Stomach (tissue), 9 donors: ENCODE data around the gene COL25A1. TPM values are rescaled to one million over a fixed set of nuclear protein-coding genes. Genes with fewer than 3 reads are reported as not detected.
"Not testable (repeated sequence)": the region's sequence is repeated elsewhere in the genome, so short reads cannot be mapped to it uniquely, and the experiment has no call there.

ENCODE experiments used
- DNase-seq, 2 donors: peaks; one replicate each; pipeline versions ENCODE4 v3.0.0 to v3.0.0-alpha.2; 2013 to 2019
- H3K27ac ChIP-seq, 5 donors: fragments of 200-600 bp in 4 of 5; sonication (generic) in 4 of 5; one replicate each; pipeline ENCODE4 v1.5.1; 2013 to 2019; ENCODE audit warnings: mild to moderate bottlenecking in 1 of 5, moderate library complexity in 1 of 5
- H3K27me3 ChIP-seq, 3 donors: fragments of 200-600 bp; sonication (generic); one replicate each; pipeline ENCODE4 v1.5.1; 2017 to 2019; ENCODE audit warnings: mixed run types in 1 of 3
- H3K36me3 ChIP-seq, 4 donors: fragments of 200-600 bp; sonication (generic); 1 replicate in 3 of 4; 2 replicates in 1 of 4; pipeline ENCODE4 v1.5.1; 2016 to 2019
- H3K4me1 ChIP-seq, 4 donors: fragments of 200-600 bp; sonication (generic); one replicate each; pipeline ENCODE4 v1.5.1; 2016 to 2019
- H3K4me3 ChIP-seq, 4 donors: fragments of 200-600 bp; sonication (generic) in 3 of 4; one replicate each; pipeline ENCODE4 v1.5.1; 2016 to 2019; ENCODE audit warnings: mild to moderate bottlenecking in 1 of 4
- H3K9me3 ChIP-seq, 4 donors: fragments of 200-600 bp; sonication (generic); one replicate each; pipeline ENCODE4 v1.5.1; 2016 to 2019
- CTCF ChIP-seq, 7 experiments: fragments of 450-650 bp in 4 of 7; fragments of 200-600 bp in 3 of 7; sonication (generic) in 3 of 7; IDR thresholded peaks; one replicate each; pipeline ENCODE4 v1.5.1; 2016 to 2019; ENCODE audit warnings: antibody characterized with exemption in 7 of 7, control low read depth in 2 of 7, mild to moderate bottlenecking in 1 of 7
- EP300 ChIP-seq: sonication (generic); formaldehyde crosslinking; IDR thresholded peaks from one replicate; pipeline ENCODE4 v1.6.1; 2017; ENCODE audit warnings: antibody characterized with exemption
- POLR2A ChIP-seq, 4 donors: fragments of 450-650 bp; IDR thresholded peaks; one replicate each; pipeline ENCODE4 v1.6.1; 2016; ENCODE audit warnings: antibody characterized with exemption in 4 of 4, control low read depth in 2 of 4, mild to moderate bottlenecking in 1 of 4, moderate library complexity in 1 of 4
- POLR2AphosphoS5 ChIP-seq, 3 donors: sonication (generic); formaldehyde crosslinking; IDR thresholded peaks; one replicate each; pipeline ENCODE4 v1.6.1; 2016; ENCODE audit warnings: antibody characterized with exemption in 3 of 3
- WGBS, 5 donors: extraction: QIAGEN DNeasy Blood & Tissue Kit in 3 of 5; methylation state at CpG; one replicate each; pipeline versions ENCODE4 v1.1.5 to v1.1.7; 2013 to 2018; 5-methylcytosine and 5-hydroxymethylcytosine counted together
- intact Hi-C: fragments of 100-400 bp; cut with DNase I; formaldehyde crosslinking; loops from one replicate; pipeline ENCODE4 v1.15.1; 2023; ENCODE audit warnings: low total_unique reads
- polyA plus RNA-seq, 3 donors: library from polyadenylated mRNA; stranded (reverse); fragments of 200-250 nt; gene quantifications; one replicate each; pipeline ENCODE4 v1.2.3, GENCODE V29; 2013
- total RNA-seq, 5 donors: library from RNA; depleted of rRNA; stranded (reverse); fragments of >200 nt; gene quantifications; one replicate each; pipeline versions ENCODE4 v1.1.0 to v1.2.3, GENCODE V29; 2014 to 2016
- donor health status: healthy with polysubstance abuse.
- donor health status: Bipolar disorder and iron deficiency.
- donor health status: healthy.

Gene COL25A1
- total and polyA plus RNA-seq, 8 donors, result 0.10 to 4.1 (median 1.5) TPM; not detected in 5

DNA sequence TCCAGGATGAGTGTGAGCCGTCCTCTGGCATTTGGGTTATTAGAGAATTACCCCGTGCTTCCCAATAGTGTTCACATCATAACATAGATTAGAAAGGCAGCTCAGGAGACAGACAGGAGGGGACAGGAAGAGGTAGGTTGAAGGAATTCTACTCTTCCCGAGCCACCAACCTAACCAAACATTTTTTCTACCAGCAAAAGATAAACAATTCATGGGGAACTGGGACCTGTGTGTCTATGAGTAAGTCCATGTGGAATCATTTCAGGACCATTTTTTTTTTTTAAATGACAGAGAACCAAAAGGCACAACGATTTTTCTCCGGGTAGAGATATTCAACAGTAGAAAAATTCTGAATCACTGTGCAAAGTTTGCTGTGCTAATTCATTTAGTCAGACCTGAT, 365.4 kb downstream of the COL25A1 start:
- DNase-seq, result no peak
- TF ChIP-seq POLR2A (IDR thresholded peaks at IDR 0.05), result no peak
- TF ChIP-seq EP300, result no peak
- TF ChIP-seq CTCF (IDR thresholded peaks at IDR 0.05), result no peak
- TF ChIP-seq POLR2AphosphoS5 (IDR thresholded peaks at IDR 0.05), result no peak
- Histone ChIP-seq H3K4me3 (no peak overlapping the region), H3K4me1 (peaks cover 0 to 2% (median 0%) of the 10 kb centered on the region in 4 donors), H3K9me3 (no peaks in the 10 kb centered on the region), H3K36me3 (no peaks in the 10 kb centered on the region), H3K27ac (no peak overlapping the region), H3K27me3 (no peaks in the 10 kb centered on the region)
- WGBS, 5 donors, result 49 to 64% (median 55%) methylated on average over 5 of the region's 5 CpGs
- intact Hi-C loops, result no loop called here

DNA sequence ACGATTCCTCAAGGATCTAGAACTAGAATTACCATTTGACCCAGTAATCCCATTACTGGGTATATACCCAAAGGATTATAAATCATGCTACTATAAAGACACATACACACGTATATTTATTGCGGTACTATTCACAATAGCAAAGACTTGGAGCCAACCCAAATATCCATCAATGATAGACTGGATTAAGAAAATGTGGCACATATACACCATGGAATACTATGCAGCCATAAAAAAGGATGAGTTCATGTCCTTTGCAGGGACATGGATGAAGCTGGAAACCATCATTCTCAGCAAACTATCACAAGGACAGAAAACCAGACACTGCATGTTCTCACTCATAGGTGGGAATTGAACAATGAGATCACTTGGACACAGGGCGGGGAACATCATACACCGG, 368.5 kb downstream of the COL25A1 start:
- H3K36me3 ChIP-seq, DNase-seq, H3K9me3 ChIP-seq, H3K4me3 ChIP-seq, H3K4me1 ChIP-seq, H3K27me3 ChIP-seq, intact Hi-C loops, H3K27ac ChIP-seq: not testable (repeated sequence)
- WGBS, 5 donors, result 92 to 97% (median 94%) methylated on average over 5 of the region's 5 CpGs

DNA sequence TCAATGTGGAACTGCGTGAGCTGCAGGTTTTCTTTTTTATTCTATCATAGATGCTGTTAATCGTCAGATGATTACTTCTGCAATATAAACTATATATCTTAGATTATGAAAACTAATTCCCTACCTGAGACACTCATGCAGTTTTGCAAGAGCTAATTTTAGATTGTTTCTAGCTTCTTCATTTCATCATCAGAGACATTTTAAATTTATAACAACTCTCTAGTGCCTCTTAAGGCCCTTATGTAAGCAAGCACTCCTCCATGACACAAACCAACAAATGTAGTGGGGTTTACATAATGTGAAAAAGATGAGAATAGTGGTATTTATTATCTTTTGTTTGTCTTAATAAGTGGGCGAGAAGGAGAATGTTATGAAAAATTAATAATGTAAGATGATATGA, 369.4 kb downstream of the COL25A1 start:
- intact Hi-C loops, result no loop called here
- Histone ChIP-seq H3K27ac (no peak overlapping the region), H3K4me1 (peaks cover 0 to 2% (median 0%) of the 10 kb centered on the region in 4 donors), H3K9me3 (no peaks in the 10 kb centered on the region), H3K36me3 (no peaks in the 10 kb centered on the region), H3K4me3 (no peak overlapping the region), H3K27me3 (no peaks in the 10 kb centered on the region)
- WGBS, 5 donors, result 69 to 77% (median 72%) methylated on average over 3 of the region's 3 CpGs
- DNase-seq, result no peak
- TF ChIP-seq POLR2A (IDR thresholded peaks at IDR 0.05) (no peak), EP300 (no peak), CTCF (IDR thresholded peaks at IDR 0.05) (no peak), POLR2AphosphoS5 (IDR thresholded peaks at IDR 0.05) (no peak)

GRCh38 chr4:108931926-108932325, 370.5 kb downstream of the COL25A1 start:
- WGBS, 5 donors, result 32 to 96% (median 92%) methylated on average over 1 of the region's 1 CpG

More at GRCh38 chr4:108931926-108932325, 370.5 kb downstream of the COL25A1 start:
- intact Hi-C loops, result no loop called here
- H3K27me3 ChIP-seq, result no peaks in the 10 kb centered on the region
- H3K36me3 ChIP-seq, result no peaks in the 10 kb centered on the region
- H3K4me3 ChIP-seq, result no peak overlapping the region
- no peak for TF ChIP-seq CTCF (IDR thresholded peaks at IDR 0.05)
- no peak for TF ChIP-seq EP300
- TF ChIP-seq POLR2A (IDR thresholded peaks at IDR 0.05), result no peak
- no peak for TF ChIP-seq POLR2AphosphoS5 (IDR thresholded peaks at IDR 0.05)
- H3K27ac ChIP-seq, result no peak overlapping the region
- H3K4me1 ChIP-seq, result peaks cover 0 to 2% (median 0%) of the 10 kb centered on the region in 4 donors
- DNase-seq, result no peak
- no peaks in the 10 kb centered on the region for H3K9me3 ChIP-seq
